ENCODE results near the gene STAMBPL1.
A peak's percentile ranks its signal among the peaks of the same experiment; 100 is the strongest.
"Not testable (repeated sequence)": the region's sequence is repeated elsewhere in the genome, so short reads cannot be mapped to it uniquely, and the experiment has no call there.

Gene STAMBPL1

DNA sequence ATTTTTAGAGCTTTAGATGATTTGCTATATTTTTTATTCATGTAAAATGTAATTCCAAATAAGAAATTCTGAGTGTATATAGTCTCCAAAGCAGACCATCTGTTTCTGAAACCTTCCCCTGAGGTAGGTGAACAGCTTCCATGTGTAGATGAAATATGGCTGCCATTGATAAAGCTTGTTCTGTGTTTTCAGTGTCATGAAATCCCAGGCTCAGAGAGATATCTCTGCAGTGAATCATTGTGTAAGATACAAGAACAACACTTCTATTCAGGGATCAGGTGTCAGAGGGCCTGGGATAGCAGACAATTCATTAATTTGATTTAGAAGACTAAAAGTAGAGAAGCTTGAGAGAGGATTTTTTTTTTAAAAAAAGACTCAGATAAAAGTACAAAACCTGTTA, 43.5 kb downstream of the STAMBPL1 start:
- DNase-seq = peak; percentile 20

DNA sequence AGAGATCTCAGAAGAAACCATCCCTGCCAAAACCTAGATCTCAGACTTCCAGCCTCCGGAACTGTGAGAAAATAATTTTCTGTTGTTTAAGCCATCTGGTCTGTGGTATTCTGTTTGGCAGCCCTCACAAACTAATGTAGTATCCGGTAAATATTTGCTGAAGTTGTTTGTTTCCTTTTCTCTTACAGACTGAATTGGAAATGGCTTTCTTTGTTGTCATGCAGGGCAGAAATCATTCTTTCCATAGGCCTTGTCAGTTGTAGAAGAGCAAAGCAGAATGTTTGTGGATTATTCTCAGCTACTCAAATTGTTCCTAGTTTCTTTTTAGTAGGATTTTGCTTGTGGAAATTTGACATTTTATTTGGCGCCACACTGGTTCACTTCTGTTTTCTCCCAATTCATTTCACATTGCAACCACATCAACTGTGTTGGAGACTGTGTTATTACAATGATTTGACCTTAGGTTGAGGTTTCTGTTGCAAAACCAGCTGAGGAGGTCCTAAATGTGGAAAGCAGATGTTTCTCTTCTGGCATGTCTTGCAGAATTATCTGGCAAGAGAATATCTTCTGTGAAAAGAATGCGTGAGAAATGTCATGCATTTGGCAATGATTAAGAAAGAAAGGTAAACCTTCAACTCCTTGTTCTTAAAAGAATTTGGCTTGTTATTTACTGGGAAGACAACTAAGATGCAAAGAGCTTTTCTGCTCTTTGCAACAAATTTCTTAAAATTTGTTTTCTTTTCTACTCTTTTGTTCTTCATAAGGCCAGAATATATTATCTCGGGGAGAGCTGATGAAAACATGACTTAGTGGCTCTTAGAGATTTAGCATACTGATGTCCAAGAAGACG, 46.7 kb downstream of the STAMBPL1 start:
- DNase-seq = no peak

- no peak for DNase-seq
Measured at GRCh38 chr10:88927416-88927690, 47.3 kb downstream of the STAMBPL1 start.

GRCh38 chr10:88928254-88928653, 48.2 kb downstream of the STAMBPL1 start:
- no peak for DNase-seq

DNA sequence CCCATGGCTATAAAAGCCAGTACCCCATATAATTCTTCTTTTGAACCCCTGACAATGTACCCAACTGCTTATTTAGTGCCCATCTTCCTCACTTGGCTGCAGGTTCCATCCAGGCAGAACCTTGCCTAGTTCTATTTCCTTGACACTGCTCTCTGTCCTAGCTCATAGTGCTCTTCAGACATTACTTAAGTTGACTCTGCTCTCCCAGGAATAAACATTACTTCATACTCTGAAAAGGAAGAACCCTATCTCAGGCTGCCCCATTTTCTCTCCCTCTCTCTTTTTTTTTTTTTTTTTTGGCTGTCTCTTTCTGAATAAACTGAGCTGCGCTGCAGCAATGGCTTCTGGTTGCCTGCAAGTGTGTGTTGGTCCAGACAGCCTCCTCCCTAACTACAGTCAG, 51.5 kb downstream of the STAMBPL1 start:
- DNase-seq = no peak

- DNase-seq = not testable (repeated sequence)
Measured at GRCh38 chr10:88932029-88932428, 52.0 kb downstream of the STAMBPL1 start.

- DNase-seq = peak; percentile 72
Measured at GRCh38 chr10:88932539-88933256, 52.7 kb downstream of the STAMBPL1 start.

DNA sequence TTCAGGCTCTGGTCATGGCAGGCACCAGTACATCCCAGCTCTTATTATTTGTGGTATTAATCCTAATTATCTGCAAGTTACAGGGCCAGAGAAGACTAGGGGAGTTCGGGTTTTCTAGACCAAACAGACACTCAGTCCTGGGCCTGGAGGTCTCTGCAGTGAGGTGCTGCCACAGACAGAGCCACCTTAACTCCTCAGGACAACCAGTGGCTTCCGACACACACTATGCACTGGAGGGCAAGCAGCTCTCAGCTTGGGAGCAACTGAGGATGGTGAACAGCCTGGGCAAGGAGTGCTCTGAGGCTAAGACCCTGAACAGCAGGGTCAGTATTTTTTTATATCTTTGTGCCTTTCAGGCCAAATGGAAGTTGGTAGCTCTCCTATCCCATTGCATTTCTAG, 53.5 kb downstream of the STAMBPL1 start:
- no peak for DNase-seq

DNA sequence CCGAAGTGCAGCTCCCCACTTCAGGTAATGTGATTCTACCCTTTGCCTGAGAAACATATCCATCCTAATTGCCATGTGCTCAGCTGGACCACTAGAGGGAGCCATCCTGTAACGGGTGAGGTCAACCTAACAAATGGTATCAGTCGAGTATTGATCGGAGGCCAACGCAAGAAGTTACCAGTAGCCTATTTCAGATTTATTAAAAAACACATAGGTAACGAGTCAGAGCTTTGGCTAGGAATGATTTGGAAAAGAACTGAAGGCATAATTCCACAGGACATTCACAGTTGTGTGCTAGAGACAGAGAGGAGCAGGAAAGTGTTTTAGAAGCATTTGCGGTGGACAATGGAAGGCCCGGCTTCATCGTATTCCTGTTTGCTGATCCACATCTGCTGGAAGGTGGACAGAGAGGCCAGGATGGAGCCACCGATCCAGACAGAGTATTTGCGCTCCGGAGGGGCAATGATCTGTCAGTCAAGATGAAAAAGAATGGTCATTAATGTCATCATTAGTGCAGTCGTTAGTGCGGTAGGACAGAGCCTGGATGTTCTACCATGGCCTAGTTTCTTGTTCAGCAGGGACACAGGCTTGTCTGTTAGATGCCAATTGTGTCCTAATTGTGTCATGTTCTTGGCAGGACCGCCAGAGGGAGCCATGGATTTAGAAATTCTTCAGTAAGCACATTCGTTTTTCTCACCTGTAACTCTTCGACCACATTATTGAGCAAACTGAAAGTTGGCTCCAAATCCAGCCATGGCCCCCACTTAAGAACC, 55.0 kb downstream of the STAMBPL1 start:
- peak; percentile 65 for DNase-seq

DNA sequence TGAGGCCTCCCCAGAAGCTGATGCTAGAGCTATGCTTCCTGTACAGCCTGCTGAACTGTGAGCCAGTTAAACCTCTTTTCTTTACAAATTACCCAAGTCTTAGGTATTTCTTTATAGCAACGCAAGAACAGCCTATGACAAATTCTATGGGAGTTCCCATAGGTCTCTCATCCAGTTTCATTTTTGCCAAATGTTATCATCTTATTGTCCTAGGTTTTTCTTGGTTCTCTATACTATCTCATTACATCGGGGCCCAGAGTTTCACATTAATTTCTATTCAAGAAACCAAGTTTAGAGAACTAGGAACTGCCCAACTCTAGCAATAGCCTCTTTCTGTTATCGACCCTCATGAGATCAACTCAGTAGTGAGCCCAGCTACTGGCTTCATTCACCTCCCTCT, 56.6 kb downstream of the STAMBPL1 start:
- no peak for DNase-seq

DNA sequence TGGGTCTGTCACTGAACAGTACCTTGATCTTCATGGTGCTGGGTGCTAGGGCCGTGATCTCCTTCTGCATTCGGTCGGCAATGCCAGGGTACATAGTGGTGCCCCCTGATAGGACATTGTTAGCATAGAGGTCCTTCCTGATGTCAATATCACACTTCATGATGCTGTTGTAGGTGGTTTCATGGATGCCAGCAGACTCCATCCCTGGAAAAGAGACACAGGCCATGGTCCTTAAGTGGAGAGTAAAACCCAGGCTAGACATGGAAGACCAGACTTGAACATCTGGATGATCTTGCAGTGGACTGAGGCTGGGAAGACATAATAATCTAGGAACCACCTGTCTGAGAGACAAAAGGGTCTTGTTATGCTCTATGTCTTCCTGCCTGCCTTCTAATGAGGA, 58.0 kb downstream of the STAMBPL1 start:
- DNase-seq = no peak

GRCh38 chr10:88938938-88939337, 58.9 kb downstream of the STAMBPL1 start:
- no peak for DNase-seq

DNA sequence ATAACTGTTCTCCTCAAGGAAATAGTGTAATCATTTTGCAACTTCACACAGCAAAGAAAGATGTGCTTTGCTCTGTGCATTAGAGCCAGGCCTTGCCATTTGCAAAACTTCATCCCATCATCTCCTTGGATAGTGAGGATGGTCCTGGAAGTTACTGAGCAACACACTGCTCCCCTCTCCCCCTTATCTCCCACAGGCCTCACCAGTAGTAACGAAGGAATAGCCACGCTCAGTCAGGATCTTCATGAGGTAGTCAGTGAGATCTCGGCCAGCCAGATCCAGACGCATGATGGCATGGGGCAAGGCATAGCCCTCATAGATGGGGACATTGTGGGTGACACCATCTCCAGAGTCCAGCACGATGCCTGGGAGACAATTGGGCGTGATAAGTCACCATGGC, 61.0 kb downstream of the STAMBPL1 start:
- DNase-seq = no peak

DNA sequence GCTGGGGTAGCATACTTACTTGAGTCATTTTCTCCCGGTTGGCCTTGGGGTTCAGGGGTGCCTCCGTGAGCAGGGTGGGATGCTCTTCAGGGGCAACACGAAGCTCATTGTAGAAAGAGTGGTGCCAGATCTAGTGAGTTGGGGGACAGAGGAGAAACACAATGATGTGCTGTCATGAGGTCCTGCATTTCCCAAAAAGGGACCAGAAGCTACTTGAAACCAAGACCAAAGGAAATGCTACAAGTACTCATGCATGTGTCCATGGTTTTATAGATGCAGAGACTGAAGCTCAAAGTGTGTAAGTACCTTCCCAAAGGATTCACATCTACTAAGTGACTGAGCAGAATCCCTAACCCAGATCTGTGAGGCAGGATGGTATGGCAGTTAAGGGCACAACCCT, 63.7 kb downstream of the STAMBPL1 start:
- no peak for DNase-seq

DNA sequence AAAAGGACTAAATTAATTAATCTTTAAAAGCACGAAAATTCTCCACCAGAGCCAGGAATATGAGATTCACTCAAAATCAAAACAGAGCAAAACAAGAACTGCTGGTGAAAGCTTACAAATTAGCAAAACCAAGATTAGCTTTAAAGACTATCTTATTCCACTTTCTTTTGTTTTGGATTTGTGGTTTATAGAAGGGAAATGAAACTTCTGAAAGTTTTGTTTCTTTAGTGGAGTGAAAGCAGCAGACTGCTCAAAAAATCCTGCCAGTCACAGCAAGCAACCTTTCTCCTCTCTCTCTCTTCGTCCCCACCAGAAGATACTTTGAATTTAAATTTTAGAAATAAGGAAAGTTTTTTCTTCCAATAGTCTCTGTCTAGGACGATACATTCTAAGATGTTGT, 64.8 kb downstream of the STAMBPL1 start:
- DNase-seq = no peak

DNA sequence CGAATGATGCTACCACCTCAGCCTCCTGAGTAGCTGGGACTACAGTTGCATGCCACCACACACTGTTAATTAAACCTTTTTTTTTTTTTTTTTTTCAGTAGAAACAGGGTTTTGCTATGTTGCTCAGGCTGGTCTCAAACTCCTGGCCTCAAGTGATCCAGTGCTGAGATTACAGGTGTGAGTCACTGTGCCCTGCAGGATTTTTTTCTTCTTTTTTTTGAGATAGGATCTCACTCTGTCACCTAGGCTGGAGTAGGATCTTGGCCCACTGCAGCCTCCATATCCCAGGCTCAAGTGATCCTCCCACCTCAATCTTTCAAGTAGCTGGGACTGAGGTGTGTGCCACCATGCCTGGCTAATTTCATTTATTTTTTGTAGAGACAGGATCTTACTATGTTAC, 66.2 kb downstream of the STAMBPL1 start:
- no peak for DNase-seq

DNA sequence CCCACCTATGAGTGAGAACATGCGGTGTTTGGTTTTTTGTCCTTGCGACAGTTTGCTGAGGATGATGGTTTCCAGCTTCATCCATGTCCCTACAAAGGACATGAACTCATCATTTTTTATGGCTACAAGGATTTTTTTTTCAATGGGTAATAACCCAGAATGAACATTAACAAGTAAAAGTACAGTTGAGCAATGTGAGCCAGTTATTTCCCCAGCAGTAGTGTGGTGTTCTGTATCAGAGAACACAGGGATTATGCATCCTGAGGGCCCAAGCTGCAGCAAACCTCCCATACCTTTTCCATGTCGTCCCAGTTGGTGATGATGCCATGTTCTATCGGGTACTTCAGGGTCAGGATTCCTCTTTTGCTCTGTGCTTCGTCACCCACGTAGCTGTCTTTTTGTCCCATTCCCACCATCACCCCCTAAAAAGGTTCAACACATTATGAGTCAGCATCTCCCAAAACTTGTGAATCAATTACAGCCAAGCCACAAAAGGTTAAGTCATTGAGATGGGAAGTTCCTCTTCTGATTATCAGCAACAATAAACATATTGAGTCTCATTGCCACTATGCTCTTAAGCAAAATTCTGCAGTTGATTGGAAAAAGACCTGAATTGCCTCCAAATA, 67.0 kb downstream of the STAMBPL1 start:
- DNase-seq = no peak

DNA sequence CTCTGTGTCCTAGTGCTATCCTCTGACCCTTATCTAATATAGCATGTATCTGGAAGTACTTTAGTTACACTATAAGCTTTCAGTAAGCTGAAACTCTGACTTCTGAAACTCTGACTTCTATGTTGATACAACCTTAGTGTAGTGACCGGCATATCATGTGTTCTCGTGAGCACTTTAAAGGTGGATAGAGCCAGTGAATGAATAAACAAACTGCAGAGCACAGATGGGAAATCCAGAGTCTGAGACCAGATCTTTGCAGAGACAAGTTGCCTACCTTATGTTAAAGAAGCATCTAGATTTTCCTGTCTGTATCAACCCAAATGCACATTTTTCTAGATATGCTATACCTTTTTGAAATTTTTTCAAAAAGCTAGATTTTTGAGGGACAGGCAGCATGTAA, 69.0 kb downstream of the STAMBPL1 start:
- no peak for DNase-seq

GRCh38 chr10:88949912-88950837, 70.1 kb downstream of the STAMBPL1 start:
- no peak for DNase-seq

GRCh38 chr10:88952647-88953111, 72.6 kb downstream of the STAMBPL1 start, which contains the start of gene ACTA2:
Gene ACTA2, minus strand, starts transcription at chr10:88952773. Its CDS starts 3,843 bp downstream, at chr10:88948930.
- no peak for DNase-seq

DNA sequence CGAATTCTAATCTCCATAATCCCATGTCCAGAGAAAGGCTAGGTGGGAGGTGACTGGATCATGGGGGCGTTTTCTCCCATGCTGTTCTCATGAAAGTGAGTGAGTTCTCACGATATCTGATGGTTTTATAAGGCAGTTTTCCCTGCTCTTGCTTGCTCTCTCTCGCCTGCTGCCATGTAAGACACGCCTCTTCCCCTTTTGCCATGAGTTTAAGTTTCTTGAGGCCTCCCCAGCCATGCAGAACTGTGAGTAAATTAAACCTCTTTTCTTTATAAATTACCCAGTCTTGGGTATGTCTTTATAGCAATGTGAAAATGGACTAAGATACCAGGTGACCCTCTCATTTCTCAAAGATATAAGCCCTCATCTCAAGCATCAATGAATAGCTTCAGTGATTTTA, 73.6 kb downstream of the STAMBPL1 start:
- DNase-seq = no peak

Data from kidney glomerular epithelial cell (primary cell).